Activated CD8-positive, alpha-beta memory T cell treated with anti-CD3 and anti-CD28 coated beads for 1 hour (primary cell): ENCODE measurements around the gene PPP1R14B.

Source experiments
- DNase-seq, 2 donors: peaks; one replicate each; pipeline ENCODE4 v3.0.0-alpha.2; 2020; ENCODE audit warnings: low read depth in 1 of 2; ENCODE audit errors: extremely low read depth in 1 of 2

PPP1R14B gene

GRCh38 chr11:64281957-64282770, 35.4 kb upstream of the PPP1R14B start:
- DNase-seq = no peak

GRCh38 chr11:64278576-64279190, 31.9 kb upstream of the PPP1R14B start:
- no peak for DNase-seq

- no peak for DNase-seq
Measured at GRCh38 chr11:64276653-64277431, 30.1 kb upstream of the PPP1R14B start.

- DNase-seq = no peak
Measured at GRCh38 chr11:64275841-64276240, 29.1 kb upstream of the PPP1R14B start.

GRCh38 chr11:64275031-64275800, 28.5 kb upstream of the PPP1R14B start:
- no peak for DNase-seq

GRCh38 chr11:64269540-64270220, 22.9 kb upstream of the PPP1R14B start:
- peak; percentile 90 to 95 for DNase-seq

GRCh38 chr11:64268893-64269539, 22.3 kb upstream of the PPP1R14B start:
- DNase-seq = no peak

GRCh38 chr11:64268025-64268892, 21.5 kb upstream of the PPP1R14B start:
- DNase-seq = no peak

GRCh38 chr11:64267207-64267945, 20.6 kb upstream of the PPP1R14B start:
- no peak for DNase-seq

GRCh38 chr11:64266339-64266738, 19.6 kb upstream of the PPP1R14B start:
- DNase-seq = no peak

GRCh38 chr11:64265176-64266160, 18.7 kb upstream of the PPP1R14B start:
- DNase-seq = no peak

- no peak for DNase-seq
Measured at GRCh38 chr11:64264371-64264852, 17.7 kb upstream of the PPP1R14B start.

- no peak for DNase-seq
Measured at GRCh38 chr11:64263947-64264317, 17.2 kb upstream of the PPP1R14B start.

- DNase-seq = no peak
Measured at GRCh38 chr11:64263021-64263946, 16.5 kb upstream of the PPP1R14B start.

- no peak for DNase-seq
Measured at GRCh38 chr11:64262271-64263002, 15.7 kb upstream of the PPP1R14B start.
